ENCODE data around the gene C14orf132.

The C14orf132 gene

DNA sequence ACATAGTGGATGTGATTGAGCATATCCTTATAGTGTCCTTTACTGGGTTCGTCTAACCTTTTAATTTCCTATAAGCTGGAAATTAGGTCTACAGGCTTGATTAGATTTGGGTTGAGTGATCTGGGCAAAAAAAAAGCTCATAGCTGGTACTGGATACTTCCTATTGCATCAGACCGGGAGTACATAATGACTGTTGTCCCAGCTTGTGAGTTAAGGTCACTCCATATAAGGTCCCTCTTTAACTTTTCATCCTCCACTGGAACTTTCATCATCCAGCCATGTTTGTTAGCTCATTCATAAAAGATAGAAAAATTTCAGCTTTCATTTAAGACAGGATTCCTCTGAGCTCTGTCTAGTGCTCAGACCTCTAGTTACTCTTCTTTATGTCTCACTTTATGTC is 80.8 kb downstream of the C14orf132 start:
- no peak for DNase-seq (ENCODE audit: low read depth in 2 of 2)

DNA sequence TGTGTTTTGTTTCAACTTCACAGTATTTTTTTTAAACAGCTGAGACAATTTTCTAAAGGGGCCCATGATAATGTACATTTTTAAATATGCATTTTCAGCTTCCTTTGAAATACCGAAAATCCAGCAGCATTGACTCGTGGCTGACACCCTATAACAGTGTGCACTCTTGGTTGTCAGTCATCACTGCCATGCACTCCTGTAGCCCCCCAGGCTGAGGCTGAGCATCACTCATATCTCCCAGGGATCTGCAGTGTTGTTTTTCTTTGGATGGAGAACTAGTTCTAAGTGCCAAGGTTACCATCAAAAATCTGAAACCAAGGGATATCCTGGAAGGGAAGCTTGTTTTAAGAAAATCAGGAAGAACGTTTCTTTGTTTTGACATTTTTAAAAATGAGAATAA is 81.2 kb downstream of the C14orf132 start:
- no peak for DNase-seq (ENCODE audit: low read depth in 2 of 2)

DNA sequence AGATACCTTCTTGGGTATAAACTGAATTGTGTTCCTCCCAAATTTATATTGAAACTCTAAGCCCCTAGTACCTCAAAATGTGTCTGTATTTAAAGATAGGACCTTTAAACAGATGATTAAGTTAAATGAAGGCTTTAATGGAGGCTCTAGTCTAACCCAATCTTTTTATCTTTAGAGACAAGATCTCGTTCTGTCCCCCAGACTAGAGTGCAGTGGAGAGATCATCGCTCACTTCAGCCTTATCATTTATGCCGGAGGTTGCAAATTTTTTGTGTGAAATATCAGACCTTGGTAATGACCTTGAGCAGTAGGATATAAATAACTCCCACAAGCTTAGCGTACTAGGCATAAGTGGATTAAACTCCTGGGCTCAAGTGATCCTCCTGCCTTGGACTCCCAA is 81.8 kb downstream of the C14orf132 start:
- DNase-seq (ENCODE audit: low read depth in 2 of 2): no peak

DNA sequence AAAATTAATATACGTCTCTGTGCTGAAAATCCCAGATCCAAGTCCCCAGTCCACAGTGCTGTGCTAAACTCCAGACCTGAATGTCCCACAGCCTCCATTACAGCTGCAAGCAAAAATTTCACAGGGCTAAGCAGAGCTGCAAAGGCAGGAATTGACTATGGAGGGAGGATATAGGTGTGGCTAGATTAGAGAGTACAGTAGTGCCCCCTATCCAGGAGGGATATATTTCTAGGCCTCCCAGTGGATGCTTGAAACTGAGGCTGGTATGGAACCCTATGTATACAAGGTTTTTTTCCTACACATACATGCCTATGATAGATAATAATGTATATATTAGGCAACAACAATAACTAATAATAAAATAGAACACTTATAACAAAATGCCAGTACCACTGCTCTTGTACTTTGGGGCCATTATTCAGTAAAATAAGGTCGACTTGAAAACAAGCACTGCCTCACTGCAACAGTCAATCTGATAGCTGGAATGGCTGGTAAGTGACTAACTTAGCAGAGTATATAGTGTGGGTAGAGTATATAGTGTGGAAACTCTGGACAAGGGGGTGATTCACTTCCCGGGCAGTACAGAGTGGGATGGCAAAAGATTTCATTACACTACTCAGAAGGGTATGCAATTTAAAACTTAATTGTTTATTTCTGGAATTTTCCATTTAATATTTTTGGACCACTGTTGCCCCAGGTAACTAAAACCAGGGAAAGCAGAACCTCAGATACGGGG is 82.7 kb downstream of the C14orf132 start:
- DNase-seq (ENCODE audit: low read depth in 2 of 2): no peak

DNA sequence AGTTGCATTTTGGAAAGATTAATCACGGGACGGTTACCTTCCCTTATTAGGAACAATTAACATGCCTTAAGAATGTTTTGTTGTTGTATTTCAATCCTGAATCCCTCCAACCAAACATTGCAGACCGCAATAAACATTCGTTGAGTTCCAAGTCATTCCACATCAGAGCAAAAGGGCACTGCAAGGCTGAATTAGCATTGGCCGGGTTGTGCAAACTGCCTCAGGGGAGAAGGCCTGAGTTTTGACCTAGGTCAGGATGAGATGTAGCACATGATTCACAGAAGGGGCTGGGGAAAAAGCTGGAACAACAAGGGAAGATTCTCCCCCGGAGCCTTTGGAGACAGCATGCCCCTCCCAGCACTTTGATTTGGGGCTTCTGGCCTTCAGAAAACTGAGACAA is 83.3 kb downstream of the C14orf132 start:
- DNase-seq (ENCODE audit: low read depth in 2 of 2): no peak

DNA sequence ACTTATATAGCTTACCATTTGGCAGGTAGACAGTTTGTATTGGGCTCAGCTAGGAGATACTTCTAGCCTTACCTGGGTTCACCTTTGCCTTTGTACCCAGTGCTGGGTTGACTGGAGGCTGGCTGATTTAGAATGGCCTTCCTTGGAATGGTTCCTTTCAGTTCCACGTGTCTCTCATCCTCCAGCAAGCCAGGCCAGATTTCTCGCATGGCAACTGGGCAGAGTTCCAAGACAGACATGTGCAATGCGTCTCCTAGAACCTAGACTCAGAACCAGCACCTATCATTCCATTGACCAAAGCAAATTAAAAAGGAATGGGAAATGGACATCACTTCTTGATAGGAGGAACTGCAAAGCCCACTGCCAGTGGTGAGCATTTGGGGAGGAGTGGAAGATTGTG is 86.4 kb downstream of the C14orf132 start:
- DNase-seq (ENCODE audit: low read depth in 2 of 2): no peak

DNA sequence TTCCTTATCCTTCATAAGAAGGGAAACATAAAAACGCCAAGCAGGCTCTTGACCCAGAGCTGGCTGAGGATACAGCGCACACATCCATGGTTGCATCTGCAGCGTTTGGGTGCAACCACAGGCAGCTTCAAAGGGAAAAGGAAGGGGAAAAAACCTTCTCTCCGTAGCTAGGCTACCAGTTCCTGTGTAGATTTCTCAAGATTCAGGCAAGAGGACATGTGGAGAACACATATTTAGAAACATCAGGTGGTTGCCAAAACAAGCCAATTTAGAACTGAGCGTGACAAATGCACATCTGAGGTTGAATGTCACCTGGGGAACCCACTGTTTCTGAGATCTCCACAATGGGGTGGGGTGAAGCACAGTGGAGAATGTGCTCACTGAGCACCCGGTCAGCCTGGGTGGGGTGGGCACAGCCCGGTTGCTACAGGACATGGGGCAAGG is 87.2 kb downstream of the C14orf132 start:
- no peak for DNase-seq (ENCODE audit: low read depth in 2 of 2)

DNA sequence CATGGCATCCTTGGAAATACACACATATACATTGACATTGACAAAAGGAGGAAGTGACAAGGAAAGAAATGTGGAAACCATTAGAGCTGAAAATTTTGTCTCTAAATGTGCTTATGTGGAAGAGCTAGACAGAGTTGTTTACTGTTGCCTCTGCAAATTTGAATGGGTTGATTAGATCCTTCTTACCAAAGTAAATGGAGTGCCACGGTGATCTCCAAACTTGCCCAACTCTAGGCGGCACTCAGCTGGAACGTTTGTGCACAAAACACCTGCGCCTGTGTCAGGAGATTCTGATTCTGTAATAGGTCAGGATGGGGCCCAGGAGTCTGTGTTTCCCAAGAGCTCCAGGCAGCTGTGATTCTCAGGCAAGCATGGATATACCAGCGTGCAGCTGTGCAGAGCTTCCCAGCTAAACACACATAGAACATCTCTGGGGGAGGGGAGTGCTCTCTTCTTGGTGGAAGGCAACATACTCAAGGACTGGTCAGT is 87.7 kb downstream of the C14orf132 start:
- DNase-seq (ENCODE audit: low read depth in 2 of 2): no peak

DNA sequence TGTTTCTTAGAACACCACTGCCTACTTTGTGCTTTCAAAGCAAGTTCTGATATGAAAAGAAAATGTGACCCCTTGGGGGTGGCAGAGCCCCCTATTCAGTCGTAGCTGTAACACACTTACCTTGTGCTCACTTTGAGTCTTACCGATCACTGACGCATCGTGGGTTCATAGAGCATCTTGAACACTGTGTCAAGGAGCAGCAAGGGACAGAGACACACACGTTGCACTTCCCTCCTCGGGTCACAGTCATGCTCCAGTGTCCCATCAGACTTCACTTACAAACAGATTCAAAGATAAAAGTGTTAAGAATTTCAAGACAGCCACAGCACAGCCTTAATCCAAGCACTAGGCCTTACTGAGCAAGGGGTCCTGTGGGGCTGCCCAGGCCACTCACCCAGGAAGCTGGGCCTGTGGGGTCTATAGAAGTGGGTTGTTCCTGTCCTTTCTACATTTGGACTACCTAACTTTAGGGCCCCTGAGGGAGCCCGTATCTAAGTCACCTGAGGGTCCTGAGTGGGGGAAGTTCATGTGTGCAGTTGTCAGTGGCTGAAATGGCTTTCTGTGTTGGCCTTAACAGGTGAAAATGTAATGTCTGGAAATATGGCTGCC is 90.1 kb downstream of the C14orf132 start:
- DNase-seq (ENCODE audit: low read depth in 2 of 2): no peak

DNA sequence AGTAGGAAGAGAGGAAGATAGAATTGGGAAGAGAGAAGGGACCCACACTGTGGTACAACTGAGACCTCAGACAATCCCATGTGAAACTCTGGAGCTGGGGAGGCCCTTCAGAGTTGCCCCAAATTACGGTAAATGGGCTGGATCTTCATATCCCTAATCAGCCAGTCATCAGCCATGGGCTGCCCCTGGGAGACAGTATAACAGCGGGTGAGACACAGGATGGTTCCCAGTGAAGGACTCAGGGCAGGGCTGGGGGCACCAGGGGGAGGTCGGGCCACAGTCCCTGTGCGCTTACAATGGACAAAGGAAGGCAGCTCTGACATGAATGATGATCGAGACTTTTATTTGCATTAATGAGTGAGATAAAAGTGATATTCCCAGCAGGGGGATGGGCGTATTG is 91.2 kb downstream of the C14orf132 start:
- no peak for DNase-seq (ENCODE audit: low read depth in 2 of 2)

DNA sequence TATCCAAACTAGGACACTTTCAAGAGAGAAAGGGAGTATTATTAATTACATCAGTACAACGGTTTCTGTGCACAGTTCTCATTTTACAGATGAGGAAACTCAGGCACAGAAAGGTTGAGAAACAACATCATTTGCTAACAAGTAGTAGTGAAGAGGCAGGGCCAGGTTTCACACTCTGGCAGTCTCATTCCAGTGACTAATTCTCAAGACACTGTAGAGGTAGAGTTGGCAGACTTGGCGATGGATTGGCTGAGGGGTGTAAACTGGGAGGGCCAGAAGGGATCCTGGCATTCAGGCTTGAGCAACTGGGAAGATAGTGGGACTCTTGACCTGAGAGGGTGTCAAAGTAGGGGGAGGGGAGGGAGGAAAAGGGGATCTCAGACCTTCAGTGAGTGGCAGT is 91.7 kb downstream of the C14orf132 start:
- DNase-seq (ENCODE audit: low read depth in 2 of 2): no peak

DNA sequence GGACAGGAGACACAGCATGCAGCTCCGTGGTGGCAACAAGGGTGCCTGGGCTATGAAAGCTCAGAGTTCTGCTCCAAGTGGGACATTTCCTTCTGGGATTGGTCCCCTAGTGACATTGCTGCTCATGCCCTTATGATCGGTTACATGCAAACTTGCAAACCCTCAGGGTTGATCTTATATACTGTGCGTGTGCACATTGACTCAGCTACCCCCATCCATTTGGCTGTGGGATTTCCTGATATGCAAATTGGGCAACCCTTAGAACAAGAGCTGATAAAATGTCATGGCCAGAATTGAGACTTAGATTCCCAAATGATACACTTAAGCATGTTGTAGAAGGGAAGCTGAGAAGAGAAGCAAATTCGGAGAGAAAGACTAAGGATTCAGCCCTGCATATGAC is 92.7 kb downstream of the C14orf132 start:
- no peak for DNase-seq (ENCODE audit: low read depth in 2 of 2)

DNA sequence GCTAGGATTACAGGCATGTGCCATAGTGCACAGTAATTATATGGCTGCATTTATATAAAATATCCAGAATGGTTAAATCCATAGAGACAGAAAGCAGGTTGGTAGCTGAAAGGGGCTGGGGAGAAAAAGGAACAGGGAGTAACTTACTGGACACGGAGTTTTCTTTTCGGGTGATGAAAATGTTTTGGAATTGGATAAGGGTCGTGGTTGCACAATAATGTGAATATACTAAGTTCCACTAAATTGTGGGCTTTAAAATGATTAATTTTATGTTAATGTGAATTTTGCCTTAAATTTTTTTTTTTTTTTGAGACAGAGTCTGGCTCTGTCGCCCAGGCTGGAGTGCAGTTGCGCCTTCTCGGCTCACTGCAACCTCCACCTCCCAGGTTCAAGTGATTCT is 95.3 kb downstream of the C14orf132 start:
- DNase-seq (ENCODE audit: low read depth in 2 of 2): no peak

DNA sequence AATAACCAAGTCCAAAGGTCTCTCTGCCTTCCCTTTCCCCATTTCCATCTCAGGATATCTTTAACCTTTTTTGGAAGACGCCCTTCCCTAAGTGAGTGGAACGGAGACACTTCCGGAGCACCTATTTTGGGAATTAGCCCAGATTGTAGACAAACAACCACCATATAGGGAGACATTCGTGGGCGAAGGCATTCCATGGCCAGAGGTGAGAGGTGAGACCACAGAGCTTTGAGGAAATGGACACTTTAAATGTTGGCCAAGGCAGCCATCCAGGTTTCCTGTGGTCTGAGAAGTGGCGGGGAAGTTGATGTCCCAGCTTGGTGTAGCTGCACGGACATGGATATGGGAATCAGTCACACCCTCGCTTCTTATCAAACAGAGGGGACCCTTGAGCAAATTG is 96.1 kb downstream of the C14orf132 start:
- DNase-seq (ENCODE audit: low read depth in 2 of 2): no peak

DNA sequence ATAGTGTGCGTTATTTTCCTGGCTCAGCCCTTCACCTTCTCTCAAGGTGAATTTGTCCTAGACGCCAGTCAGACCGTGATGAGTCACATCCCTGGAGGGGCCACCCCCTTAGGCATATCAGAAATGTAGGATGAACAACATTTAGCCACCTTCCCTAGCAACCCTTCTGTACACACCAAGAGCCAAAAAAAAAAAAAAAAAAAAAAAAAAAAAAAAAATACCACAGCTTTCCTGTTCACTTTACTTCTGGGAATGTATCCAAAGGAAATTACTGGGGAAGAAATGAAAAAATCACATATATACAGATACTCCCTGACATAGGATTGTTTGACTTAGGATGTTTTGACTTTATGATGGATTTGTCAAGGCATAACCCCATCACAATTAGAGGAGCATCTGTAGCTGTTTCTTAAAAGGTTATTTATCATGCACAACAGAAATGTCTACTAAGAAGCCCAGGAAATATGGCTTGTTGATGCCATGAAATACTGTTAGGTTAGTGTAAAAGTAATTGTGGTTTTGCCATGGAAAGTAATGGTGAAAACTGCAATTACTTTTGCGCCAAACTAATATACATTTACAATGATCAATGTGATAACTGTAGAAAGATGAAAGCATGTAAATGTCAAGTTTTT is 97.3 kb downstream of the C14orf132 start:
- DNase-seq (ENCODE audit: low read depth in 2 of 2): no peak

DNA sequence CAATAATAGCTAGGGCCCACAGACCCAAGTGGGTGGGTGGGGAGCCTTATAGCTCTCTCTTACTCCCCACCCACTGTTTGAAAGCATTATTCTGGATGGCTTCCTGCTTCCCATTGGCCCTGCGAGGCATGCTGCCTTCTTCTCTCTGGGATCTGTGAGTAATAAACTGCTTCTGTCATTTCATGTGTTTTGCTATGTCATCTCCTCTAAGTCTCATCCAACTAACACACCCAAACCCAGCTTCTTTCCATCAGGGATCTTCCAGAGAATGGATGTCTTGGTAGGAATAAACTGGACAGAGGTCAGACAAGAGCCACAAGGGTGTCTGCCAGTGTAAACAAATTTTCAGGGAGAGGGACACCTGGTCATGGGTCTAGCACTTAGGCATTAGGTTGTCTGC is 99.1 kb downstream of the C14orf132 start:
- no peak for DNase-seq (ENCODE audit: low read depth in 2 of 2)

DNA sequence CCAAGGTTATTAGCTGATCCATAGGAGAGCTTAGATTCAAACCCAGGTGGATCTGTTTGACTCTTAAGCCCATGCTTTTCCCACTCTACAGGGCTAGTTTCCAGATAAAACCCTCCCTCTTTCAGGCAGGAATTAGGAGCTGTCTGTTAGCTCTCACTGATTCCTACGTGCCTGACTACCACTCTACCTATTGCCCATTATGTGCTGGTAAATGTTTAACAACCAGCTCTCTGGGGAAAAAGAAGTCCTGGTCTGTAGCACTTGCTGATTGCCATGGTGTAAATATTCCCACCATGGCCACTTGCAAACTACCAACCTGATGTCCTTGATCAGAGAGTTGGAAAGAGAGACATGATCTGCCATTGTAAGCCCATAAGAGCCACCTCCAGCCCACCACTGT is 100.0 kb downstream of the C14orf132 start:
- no peak for DNase-seq (ENCODE audit: low read depth in 2 of 2)

DNA sequence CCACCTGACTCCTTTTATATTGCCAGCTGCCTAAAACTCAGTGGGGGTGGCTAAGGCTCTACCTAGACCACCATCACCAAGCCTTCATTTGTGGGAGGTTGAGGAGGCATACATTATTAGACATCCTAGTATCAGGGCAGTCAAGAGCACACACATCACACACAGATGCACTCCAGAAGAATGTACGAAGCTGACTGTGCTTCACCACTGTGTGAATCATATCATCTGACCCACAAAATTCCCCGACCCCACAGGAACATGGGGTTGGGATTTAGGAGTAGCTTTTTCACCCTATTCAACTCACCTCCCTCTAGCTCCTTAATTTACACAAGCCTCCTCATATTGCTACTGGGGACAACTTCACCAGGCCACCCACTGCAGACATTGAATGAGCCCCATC is 100.7 kb downstream of the C14orf132 start:
- no peak for DNase-seq (ENCODE audit: low read depth in 2 of 2)

DNA sequence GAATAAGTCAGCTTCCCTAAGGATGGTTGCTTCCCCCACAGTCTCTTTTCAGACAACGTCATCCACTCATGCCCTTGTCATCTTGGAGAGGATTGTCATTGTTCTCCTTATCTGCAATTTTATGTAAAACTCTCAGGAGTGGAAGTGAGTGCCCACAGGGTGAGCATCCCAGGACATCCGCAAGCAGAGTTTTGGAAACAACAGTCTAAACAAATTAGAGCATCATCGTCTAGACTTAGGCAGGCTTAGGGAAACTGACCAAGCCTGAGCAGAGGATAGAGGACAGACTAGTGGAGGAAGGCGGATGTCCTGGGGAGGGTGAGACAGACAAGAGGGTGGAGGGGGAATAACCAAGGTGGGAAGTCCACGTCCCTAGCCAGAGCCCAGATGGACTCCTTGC is 101.8 kb downstream of the C14orf132 start:
- DNase-seq (ENCODE audit: low read depth in 2 of 2): no peak

Measured in activated CD8-positive, alpha-beta memory T cell treated with anti-CD3 and anti-CD28 coated beads for 4 hours (primary cell).